Spleen (tissue), 11 donors: ENCODE measurements around the gene ENTPD3. TPM values are rescaled to one million over a fixed set of nuclear protein-coding genes. Genes with fewer than 3 reads are reported as not detected.

Experiments used
- DNase-seq: peaks from one replicate; pipeline ENCODE4 v3.0.0-alpha.2; 2020
- H3K27ac ChIP-seq, 8 donors: fragments of 200-600 bp; sonication (generic) in 7 of 8; 1 replicate in 4 of 8; 2 replicates in 4 of 8; pipeline versions ENCODE4 v1.5.0 to v1.8.0; 2016 to 2021; ENCODE audit warnings: inconsistent platforms in 4 of 8, mild to moderate bottlenecking in 4 of 8, moderate library complexity in 1 of 8
- H3K27me3 ChIP-seq, 7 donors: fragments of 200-600 bp; sonication (generic) in 6 of 7; replicated peaks in 1 of 7; 1 replicate in 4 of 7; 2 replicates in 3 of 7; pipeline versions ENCODE4 v1.5.0 to v1.8.0; 2016 to 2021; ENCODE audit warnings: inconsistent platforms in 3 of 7, mild to moderate bottlenecking in 1 of 7
- H3K36me3 ChIP-seq, 6 donors: fragments of 200-600 bp; sonication (generic) in 5 of 6; 1 replicate in 4 of 6; 2 replicates in 2 of 6; pipeline versions ENCODE4 v1.5.0 to v1.8.0; 2016 to 2021; ENCODE audit warnings: inconsistent platforms in 2 of 6
- H3K4me1 ChIP-seq, 6 donors: fragments of 200-600 bp; sonication (generic) in 5 of 6; 1 replicate in 3 of 6; 2 replicates in 3 of 6; pipeline versions ENCODE4 v1.5.0 to v1.8.0; 2016 to 2021; ENCODE audit warnings: inconsistent platforms in 3 of 6
- H3K4me3 ChIP-seq, 8 donors: fragments of 200-600 bp; sonication (generic) in 7 of 8; 1 replicate in 4 of 8; 2 replicates in 4 of 8; pipeline versions ENCODE4 v1.5.0 to v1.8.0; 2016 to 2021; ENCODE audit warnings: inconsistent platforms in 4 of 8, mild to moderate bottlenecking in 4 of 8, moderate library complexity in 2 of 8
- H3K9me3 ChIP-seq, 8 donors: fragments of 200-600 bp; sonication (generic) in 7 of 8; 1 replicate in 4 of 8; 2 replicates in 4 of 8; pipeline versions ENCODE4 v1.5.0 to v1.8.0; 2016 to 2021; ENCODE audit warnings: inconsistent platforms in 4 of 8
- CTCF ChIP-seq, 11 experiments: fragments of 200-600 bp in 7 of 11; fragments of 450-650 bp in 4 of 11; sonication (generic) in 4 of 11; IDR thresholded peaks in 8 of 11; conservative IDR thresholded peaks in 3 of 11; 1 replicate in 7 of 11; 2 replicates in 4 of 11; pipeline versions ENCODE4 v1.4.0 to v1.8.0; 2016 to 2021; ENCODE audit warnings: antibody characterized with exemption in 11 of 11, inconsistent platforms in 4 of 11, mild to moderate bottlenecking in 1 of 11
- POLR2A ChIP-seq, 3 donors: fragments of 450-650 bp; IDR thresholded peaks; one replicate each; pipeline ENCODE4 v1.5.1; 2017; ENCODE audit warnings: antibody characterized with exemption in 3 of 3, mild to moderate bottlenecking in 1 of 3
- POLR2AphosphoS5 ChIP-seq, 3 donors: sonication (generic); formaldehyde crosslinking; IDR thresholded peaks; one replicate each; pipeline ENCODE4 v1.5.1; 2017; ENCODE audit warnings: antibody characterized with exemption in 3 of 3
- WGBS, 5 donors: extraction: QIAGEN DNeasy Blood & Tissue Kit in 3 of 5; methylation state at CpG; one replicate each; pipeline versions ENCODE4 v1.1.5 to v1.1.7; 2013 to 2018; 5-methylcytosine and 5-hydroxymethylcytosine counted together
- intact Hi-C: fragments of 100-400 bp; cut with DNase I; formaldehyde crosslinking; loops from one replicate; pipeline ENCODE4 v1.15.0; 2023; ENCODE audit warnings: low total_unique reads
- polyA plus RNA-seq, 3 donors: library from polyadenylated mRNA; stranded (reverse); fragments of 200-250 nt; gene quantifications; one replicate each; pipeline ENCODE4 v1.2.1, GENCODE V29; 2013
- total RNA-seq, 7 donors: library from RNA; depleted of rRNA in 3 of 7; stranded (reverse); fragments of >200 nt in 3 of 7; fragmentation: NEBNext Ultra II Directional in 4 of 7; extraction: Animal tissue kit (Norgen Biotek cat#: 25700) in 4 of 7; gene quantifications; one replicate each; pipeline versions ENCODE4 v1.1.0 to v1.2.1, GENCODE V29; 2016 to 2021
- donor health status: healthy with polysubstance abuse.
- donor health status: DM: no; HTN: no; CAD: no; lungs with moderate emphysema.
- donor health status: DM: no; HTN: no; CAD: no.
- donor health status: Bipolar disorder and iron deficiency.
- donor health status: healthy.
- donor health status: DM: no; HTN: no; CAD: no.
- donor health status: DM: yes; HTN: yes; CAD: no.

The ENTPD3 gene
- total and polyA plus RNA-seq, 10 donors: 0.32 to 4.8 (median 1.9) TPM

GRCh38 chr3:40453933-40454332, 66.9 kb downstream of the ENTPD3 start:
- TF ChIP-seq POLR2AphosphoS5 (IDR thresholded peaks at IDR 0.05) (no peak), CTCF (IDR thresholded peaks at IDR 0.05 in 8 of 11, conservative IDR thresholded peaks at IDR 0.05 in 3 of 11) (no peak), POLR2A (IDR thresholded peaks at IDR 0.05) (no peak)
- no peaks in the 10 kb centered on the region for H3K9me3 ChIP-seq
- H3K4me3 ChIP-seq: peak overlapping the region in 5 of 8 donors; percentile 36 to 76 (median 53)
- DNase-seq: no peak
- 39 to 53% (median 47%) methylated on average over 6 of the region's 6 CpGs for WGBS, 5 donors
- intact Hi-C loops: loop anchor here (10.0 kb wide), 2 partner anchors 71 to 139 kb away; partner anchors contain the start of gene ZNF621
- peak overlapping the region in 7 of 8 donors; percentile 88 to 97 (median 95) for H3K27ac ChIP-seq
- H3K36me3 ChIP-seq: peaks cover 0 to 23% (median 10%) of the 10 kb centered on the region in 6 donors
- H3K27me3 ChIP-seq: no peaks in the 10 kb centered on the region
- H3K4me1 ChIP-seq: peaks cover 21 to 52% (median 38%) of the 10 kb centered on the region in 6 donors

DNA sequence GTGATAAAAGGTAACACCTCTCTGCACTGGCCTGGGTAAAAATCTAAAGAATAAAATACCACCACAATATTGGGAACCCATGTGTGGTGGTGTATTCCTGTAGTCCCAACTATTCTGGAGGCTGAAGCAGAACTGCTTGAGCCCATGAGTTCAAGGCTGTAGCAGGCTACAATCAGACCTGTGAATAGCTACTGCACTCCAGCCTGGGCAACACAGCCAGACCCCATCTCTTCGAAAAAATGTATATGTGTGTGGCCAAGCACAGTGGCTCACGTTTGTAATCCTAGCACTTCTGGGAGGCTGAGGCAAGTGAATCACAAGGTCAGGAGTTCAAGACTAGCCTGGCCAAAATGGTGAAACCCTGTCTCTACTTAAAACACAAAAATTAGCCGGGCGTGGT, 68.3 kb downstream of the ENTPD3 start:
- Histone ChIP-seq H3K36me3 (peaks cover 0 to 33% (median 24%) of the 10 kb centered on the region in 6 donors), H3K27ac (no peak overlapping the region), H3K4me1 (peaks cover 25 to 66% (median 48%) of the 10 kb centered on the region in 6 donors), H3K9me3 (no peaks in the 10 kb centered on the region), H3K4me3 (no peak overlapping the region), H3K27me3 (no peaks in the 10 kb centered on the region)
- TF ChIP-seq POLR2A (IDR thresholded peaks at IDR 0.05) (no peak), CTCF (IDR thresholded peaks at IDR 0.05 in 8 of 11, conservative IDR thresholded peaks at IDR 0.05 in 3 of 11) (no peak), POLR2AphosphoS5 (IDR thresholded peaks at IDR 0.05) (no peak)
- no peak for DNase-seq
- 89 to 94% (median 92%) methylated on average over 4 of the region's 4 CpGs for WGBS, 5 donors
- intact Hi-C loops: loop anchor here (10.0 kb wide), 2 partner anchors 69 to 141 kb away; partner anchors contain the start of gene ZNF621

GRCh38 chr3:40456279-40456939, 69.4 kb downstream of the ENTPD3 start:
- peak; percentile 83 for DNase-seq
- TF ChIP-seq CTCF (IDR thresholded peaks at IDR 0.05 in 8 of 11, conservative IDR thresholded peaks at IDR 0.05 in 3 of 11) (no peak), POLR2AphosphoS5 (IDR thresholded peaks at IDR 0.05) (no peak), POLR2A (IDR thresholded peaks at IDR 0.05) (no peak)
- 49 to 57% (median 53%) methylated on average over 29 of the region's 29 CpGs for WGBS, 5 donors
- Histone ChIP-seq H3K4me1 (peaks cover 25 to 76% (median 49%) of the 10 kb centered on the region in 6 donors), H3K4me3 (peak overlapping the region; percentile 66 to 99 (median 90)), H3K27me3 (no peaks in the 10 kb centered on the region), H3K27ac (peak overlapping the region; percentile 86 to 93 (median 90)), H3K9me3 (no peaks in the 10 kb centered on the region), H3K36me3 (peaks cover 0 to 33% (median 32%) of the 10 kb centered on the region in 6 donors)
- intact Hi-C loops: loop anchor here (10.0 kb wide), 2 partner anchors 68 to 142 kb away; partner anchors contain the start of gene ZNF621
